ENCODE measurements around the gene UCKL1.

Gene UCKL1

DNA sequence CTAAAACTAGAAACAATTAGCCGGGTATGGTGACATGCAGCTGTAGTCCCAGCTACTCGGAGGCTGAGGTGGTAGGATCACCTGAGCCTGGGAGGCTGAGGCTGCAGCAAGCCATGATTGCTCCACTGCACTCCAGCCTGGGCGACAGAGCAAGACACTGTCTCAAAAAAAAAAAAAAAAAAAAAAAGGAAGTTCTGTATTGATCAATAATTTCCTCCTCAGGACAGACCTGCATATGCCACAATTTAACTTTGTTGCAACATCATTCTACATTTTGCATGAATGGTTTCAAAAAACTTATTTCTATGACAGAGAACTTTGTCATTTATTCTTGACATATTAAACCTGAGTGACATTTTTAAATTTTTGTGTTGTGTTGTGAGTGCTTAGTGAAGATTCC lies 55.8 kb downstream of the UCKL1 start:
- H3K36me3 ChIP-seq (ENCODE audit: control insufficient read depth, insufficient read depth, low read length) = peaks cover 5% of the 10 kb centered on the region
- DNase-seq (ENCODE audit: extremely low read depth, insufficient read length) = no peak
- H3K4me3 ChIP-seq (replicated peaks; ENCODE audit: low read depth, low read length) = no peak overlapping the region
- H3K27me3 ChIP-seq (replicated peaks; ENCODE audit: control insufficient read depth, insufficient read depth, low read length) = no peaks in the 10 kb centered on the region
- TF ChIP-seq, protein P1, sequence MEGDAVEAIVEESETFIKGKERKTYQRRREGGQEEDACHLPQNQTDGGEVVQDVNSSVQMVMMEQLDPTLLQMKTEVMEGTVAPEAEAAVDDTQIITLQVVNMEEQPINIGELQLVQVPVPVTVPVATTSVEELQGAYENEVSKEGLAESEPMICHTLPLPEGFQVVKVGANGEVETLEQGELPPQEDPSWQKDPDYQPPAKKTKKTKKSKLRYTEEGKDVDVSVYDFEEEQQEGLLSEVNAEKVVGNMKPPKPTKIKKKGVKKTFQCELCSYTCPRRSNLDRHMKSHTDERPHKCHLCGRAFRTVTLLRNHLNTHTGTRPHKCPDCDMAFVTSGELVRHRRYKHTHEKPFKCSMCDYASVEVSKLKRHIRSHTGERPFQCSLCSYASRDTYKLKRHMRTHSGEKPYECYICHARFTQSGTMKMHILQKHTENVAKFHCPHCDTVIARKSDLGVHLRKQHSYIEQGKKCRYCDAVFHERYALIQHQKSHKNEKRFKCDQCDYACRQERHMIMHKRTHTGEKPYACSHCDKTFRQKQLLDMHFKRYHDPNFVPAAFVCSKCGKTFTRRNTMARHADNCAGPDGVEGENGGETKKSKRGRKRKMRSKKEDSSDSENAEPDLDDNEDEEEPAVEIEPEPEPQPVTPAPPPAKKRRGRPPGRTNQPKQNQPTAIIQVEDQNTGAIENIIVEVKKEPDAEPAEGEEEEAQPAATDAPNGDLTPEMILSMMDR (IDR thresholded peaks at IDR 0.05; ENCODE audit: insufficient read depth, low read length, poor library complexity, severe bottlenecking) = no peak

DNA sequence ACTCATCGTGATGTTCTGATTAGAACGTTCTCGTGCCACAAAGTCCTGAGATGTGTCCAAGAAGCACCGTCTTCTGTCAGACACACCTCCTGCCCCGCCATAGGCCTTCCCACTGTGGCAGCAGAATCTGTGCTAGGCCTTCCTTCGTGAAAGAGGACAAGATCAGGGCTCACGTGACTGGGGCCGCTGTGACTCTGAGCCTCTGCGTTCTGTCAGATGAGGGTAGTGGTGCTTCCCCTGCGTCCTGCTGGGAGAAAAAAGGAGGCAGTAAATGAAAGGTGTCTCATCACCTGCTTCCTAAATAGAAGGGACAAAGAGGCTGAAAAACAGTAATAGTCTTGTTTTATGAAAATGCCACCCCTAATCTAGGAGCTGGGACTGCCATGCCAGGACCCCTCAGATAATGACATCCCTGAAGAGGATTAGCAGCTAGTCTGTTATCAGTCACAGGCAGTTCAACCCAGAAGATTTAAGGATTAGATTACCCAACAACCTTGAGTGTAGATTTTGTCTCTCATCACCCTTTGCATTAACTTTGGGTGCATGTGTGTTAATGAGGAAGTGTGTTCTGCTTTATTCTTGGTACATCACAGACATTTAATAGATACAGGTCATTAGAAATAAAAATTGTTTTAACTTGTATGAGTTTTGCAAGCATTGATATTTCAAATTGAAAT lies 57.2 kb downstream of the UCKL1 start:
- H3K27me3 ChIP-seq (replicated peaks; ENCODE audit: control insufficient read depth, insufficient read depth, low read length) = no peaks in the 10 kb centered on the region
- TF ChIP-seq, protein P1 (IDR thresholded peaks at IDR 0.05; ENCODE audit: insufficient read depth, low read length, poor library complexity, severe bottlenecking) = no peak
- no peak overlapping the region for H3K4me3 ChIP-seq (replicated peaks; ENCODE audit: low read depth, low read length)
- no peak for DNase-seq (ENCODE audit: extremely low read depth, insufficient read length)
- H3K36me3 ChIP-seq (ENCODE audit: control insufficient read depth, insufficient read depth, low read length) = peaks cover 5% of the 10 kb centered on the region

DNA sequence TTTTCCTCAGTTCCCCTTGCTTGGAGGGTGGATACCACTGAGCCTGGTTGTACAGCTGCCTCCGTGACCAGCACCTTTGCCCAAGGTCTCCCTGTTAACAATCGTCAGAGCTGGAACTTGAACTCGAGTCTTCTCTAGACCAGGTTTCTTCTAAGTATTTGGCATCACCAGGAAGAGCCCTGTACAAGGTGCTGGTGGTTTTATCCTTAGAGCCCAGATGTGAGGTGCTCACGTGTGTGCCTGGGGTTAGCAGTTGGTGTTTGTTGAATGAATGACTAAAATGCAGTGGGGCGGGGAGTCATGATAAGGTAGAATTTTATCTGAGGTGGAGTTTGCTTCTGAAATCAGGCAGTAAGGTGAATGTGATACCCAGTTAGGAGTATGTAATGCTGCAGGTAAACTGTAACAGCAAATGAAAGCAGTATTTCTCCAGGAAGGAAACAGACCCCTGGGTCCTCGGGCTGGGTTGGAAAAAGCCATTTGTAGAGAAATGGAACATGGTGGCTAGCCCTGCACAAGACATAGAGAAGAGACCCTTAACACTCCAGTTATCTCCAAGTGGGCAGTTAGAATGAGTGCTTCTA lies 58.1 kb downstream of the UCKL1 start:
- no peak for DNase-seq (ENCODE audit: extremely low read depth, insufficient read length)
- no peaks in the 10 kb centered on the region for H3K27me3 ChIP-seq (replicated peaks; ENCODE audit: control insufficient read depth, insufficient read depth, low read length)
- TF ChIP-seq, protein P1 (IDR thresholded peaks at IDR 0.05; ENCODE audit: insufficient read depth, low read length, poor library complexity, severe bottlenecking) = no peak
- no peak overlapping the region for H3K4me3 ChIP-seq (replicated peaks; ENCODE audit: low read depth, low read length)
- H3K36me3 ChIP-seq (ENCODE audit: control insufficient read depth, insufficient read depth, low read length) = peaks cover 5% of the 10 kb centered on the region

DNA sequence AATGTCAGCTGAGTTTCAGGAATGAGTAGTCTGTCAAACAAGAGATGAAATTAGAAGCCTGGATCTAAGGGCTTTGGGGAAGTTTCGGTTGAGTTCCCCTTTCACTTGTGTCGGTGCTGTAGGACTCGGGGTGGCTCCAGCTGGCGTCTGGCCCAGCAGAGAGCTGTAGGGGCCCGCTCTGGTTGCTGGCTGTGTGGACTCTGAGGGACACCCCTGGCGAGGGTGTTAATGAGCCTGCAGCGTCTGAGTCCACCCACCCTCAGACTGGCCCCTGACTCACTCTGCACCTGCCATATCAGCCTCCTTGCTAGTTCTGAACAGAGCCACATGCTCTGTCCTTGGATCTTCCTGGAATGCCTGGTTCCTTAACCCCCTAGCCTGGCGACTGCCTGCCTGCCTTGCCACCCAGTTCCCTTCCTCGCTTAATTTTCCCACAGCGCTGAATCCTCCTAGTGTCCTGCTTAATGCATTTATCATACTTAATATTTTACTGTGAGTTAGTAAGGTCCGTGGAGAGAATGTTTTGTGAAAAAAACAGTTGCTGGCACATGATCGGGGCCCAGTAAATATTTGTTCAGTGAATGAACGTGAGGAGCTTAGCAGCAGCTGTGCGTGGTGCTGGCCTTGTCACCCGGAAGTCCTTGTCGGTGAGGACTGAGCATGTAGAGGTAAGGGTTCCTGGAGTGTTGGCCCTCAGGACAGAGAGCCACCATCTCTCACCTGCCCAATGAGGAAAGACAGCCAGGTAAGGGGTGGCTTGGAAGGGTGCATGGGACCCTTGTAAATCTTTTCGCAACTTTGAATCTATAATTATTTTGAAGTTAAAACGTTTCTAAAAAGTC lies 59.7 kb downstream of the UCKL1 start:
- peak; percentile 57 for DNase-seq (ENCODE audit: extremely low read depth, insufficient read length)
- TF ChIP-seq, protein P1 (IDR thresholded peaks at IDR 0.05; ENCODE audit: insufficient read depth, low read length, poor library complexity, severe bottlenecking) = no peak
- peaks cover 7% of the 10 kb centered on the region for H3K36me3 ChIP-seq (ENCODE audit: control insufficient read depth, insufficient read depth, low read length)

DNA sequence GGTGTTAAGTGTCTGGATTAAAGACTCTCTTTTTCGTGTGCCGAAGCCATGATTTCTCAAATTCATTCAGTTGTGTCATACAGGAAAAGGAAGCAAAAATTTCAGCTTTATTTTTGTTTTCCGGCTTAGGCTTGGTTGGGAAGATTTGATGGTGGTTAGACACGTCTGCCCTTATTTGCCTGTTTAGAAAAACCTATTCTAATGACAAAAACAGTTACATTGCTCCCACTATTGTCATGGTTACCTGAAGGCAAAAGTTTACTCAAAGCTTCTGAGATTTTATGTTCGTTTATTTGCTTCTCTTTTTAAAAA lies 60.3 kb downstream of the UCKL1 start:
- no peak for DNase-seq (ENCODE audit: extremely low read depth, insufficient read length)
- TF ChIP-seq, protein P1 (IDR thresholded peaks at IDR 0.05; ENCODE audit: insufficient read depth, low read length, poor library complexity, severe bottlenecking) = no peak
- H3K27me3 ChIP-seq (replicated peaks; ENCODE audit: control insufficient read depth, insufficient read depth, low read length) = no peaks in the 10 kb centered on the region
- peak overlapping the region; percentile 75 for H3K4me3 ChIP-seq (replicated peaks; ENCODE audit: low read depth, low read length)
- H3K36me3 ChIP-seq (ENCODE audit: control insufficient read depth, insufficient read depth, low read length) = peaks cover 6% of the 10 kb centered on the region

More for the DNA sequence above, 59.7 kb downstream of the UCKL1 start:
- H3K27me3 ChIP-seq (replicated peaks; ENCODE audit: control insufficient read depth, insufficient read depth, low read length) = no peaks in the 10 kb centered on the region
- peak overlapping the region; percentile 75 for H3K4me3 ChIP-seq (replicated peaks; ENCODE audit: low read depth, low read length)

Data from GM06990 (cell line).